Thoracic aorta (tissue), 2 donors: Measurements from ENCODE around the gene KCNT2. TPM values are rescaled to one million over a fixed set of nuclear protein-coding genes. Genes with fewer than 3 reads are reported as not detected.

Experiments
- ATAC-seq: fragments of 150-250 bp; one replicate; pipeline ENCODE4 v1.8.0; 2017; ENCODE audit warnings: low read depth; ENCODE audit not compliant: insufficient number of reproducible peaks, low FRiP score
- DNase-seq: peaks from one replicate; pipeline ENCODE4 v3.0.0-alpha.2; 2020; ENCODE audit warnings: low spot score
- H3K27ac ChIP-seq, 2 donors: fragments of 200-600 bp; sonication (generic); 1 replicate in 1 of 2; 2 replicates in 1 of 2; pipeline ENCODE4 v1.5.1; 2016; ENCODE audit warnings: mild to moderate bottlenecking in 2 of 2, moderate library complexity in 2 of 2
- H3K27me3 ChIP-seq: fragments of 200-600 bp; sonication (generic); replicated peaks from 2 replicates; pipeline ENCODE4 v1.6.0; 2016; ENCODE audit warnings: mild to moderate bottlenecking; ENCODE audit not compliant: insufficient read depth
- H3K36me3 ChIP-seq: fragments of 200-600 bp; sonication (generic); one replicate; pipeline ENCODE4 v1.5.1; 2016
- H3K4me1 ChIP-seq, 2 donors: fragments of 200-600 bp; sonication (generic); 1 replicate in 1 of 2; 2 replicates in 1 of 2; pipeline versions ENCODE4 v1.5.1 to v1.6.0; 2016; ENCODE audit warnings: low read depth in 2 of 2, mild to moderate bottlenecking in 1 of 2; ENCODE audit not compliant: control insufficient read depth in 1 of 2
- H3K4me3 ChIP-seq: fragments of 200-600 bp; sonication (generic); 2 replicates; pipeline ENCODE4 v1.5.1; 2016; ENCODE audit warnings: mild to moderate bottlenecking
- H3K9me3 ChIP-seq: fragments of 200-600 bp; sonication (generic); 2 replicates; pipeline ENCODE4 v1.5.1; 2016
- total RNA-seq, 2 donors: library from RNA; depleted of rRNA; stranded (reverse); fragments of >200 nt; gene quantifications; one replicate each; pipeline versions ENCODE4 v1.1.0 to v1.2.3, GENCODE V29; 2016
- TF ChIP-seq, protein P1 (sequence below): fragments of 200-600 bp; sonication (generic); IDR thresholded peaks from one replicate; pipeline ENCODE4 v1.5.1; 2019; ENCODE audit warnings: antibody characterized with exemption

KCNT2 gene
- total RNA-seq, 2 donors from 2014 or later, result 15.6 to 23.6 TPM

DNA sequence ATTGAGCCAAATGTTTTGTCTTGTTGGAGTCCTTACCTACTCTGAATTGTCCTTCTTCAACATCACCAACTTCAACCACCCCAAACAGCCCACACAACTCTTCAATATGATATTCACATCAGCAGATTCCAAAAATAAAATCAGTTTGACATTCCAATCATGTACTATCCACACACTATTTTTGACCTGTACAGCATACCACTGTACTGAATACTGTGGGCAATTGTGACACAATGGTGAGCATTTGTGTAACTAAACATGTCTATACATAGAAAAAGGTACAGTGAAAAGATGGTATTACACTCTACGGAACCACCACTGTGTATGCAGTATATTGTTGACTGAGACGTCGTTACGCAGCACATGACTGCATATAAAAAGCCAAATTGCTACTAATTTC is 223.1 kb downstream of the KCNT2 start:
- H3K4me3 ChIP-seq, result no peak overlapping the region
- ATAC-seq, result no peak
- no peaks in the 10 kb centered on the region for H3K27me3 ChIP-seq
- H3K9me3 ChIP-seq, result no peaks in the 10 kb centered on the region
- H3K4me1 ChIP-seq, result no peaks in the 10 kb centered on the region
- no peak for DNase-seq
- H3K36me3 ChIP-seq, result no peaks in the 10 kb centered on the region
- H3K27ac ChIP-seq, result no peak overlapping the region
- TF ChIP-seq, protein P1, sequence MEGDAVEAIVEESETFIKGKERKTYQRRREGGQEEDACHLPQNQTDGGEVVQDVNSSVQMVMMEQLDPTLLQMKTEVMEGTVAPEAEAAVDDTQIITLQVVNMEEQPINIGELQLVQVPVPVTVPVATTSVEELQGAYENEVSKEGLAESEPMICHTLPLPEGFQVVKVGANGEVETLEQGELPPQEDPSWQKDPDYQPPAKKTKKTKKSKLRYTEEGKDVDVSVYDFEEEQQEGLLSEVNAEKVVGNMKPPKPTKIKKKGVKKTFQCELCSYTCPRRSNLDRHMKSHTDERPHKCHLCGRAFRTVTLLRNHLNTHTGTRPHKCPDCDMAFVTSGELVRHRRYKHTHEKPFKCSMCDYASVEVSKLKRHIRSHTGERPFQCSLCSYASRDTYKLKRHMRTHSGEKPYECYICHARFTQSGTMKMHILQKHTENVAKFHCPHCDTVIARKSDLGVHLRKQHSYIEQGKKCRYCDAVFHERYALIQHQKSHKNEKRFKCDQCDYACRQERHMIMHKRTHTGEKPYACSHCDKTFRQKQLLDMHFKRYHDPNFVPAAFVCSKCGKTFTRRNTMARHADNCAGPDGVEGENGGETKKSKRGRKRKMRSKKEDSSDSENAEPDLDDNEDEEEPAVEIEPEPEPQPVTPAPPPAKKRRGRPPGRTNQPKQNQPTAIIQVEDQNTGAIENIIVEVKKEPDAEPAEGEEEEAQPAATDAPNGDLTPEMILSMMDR, result no peak

DNA sequence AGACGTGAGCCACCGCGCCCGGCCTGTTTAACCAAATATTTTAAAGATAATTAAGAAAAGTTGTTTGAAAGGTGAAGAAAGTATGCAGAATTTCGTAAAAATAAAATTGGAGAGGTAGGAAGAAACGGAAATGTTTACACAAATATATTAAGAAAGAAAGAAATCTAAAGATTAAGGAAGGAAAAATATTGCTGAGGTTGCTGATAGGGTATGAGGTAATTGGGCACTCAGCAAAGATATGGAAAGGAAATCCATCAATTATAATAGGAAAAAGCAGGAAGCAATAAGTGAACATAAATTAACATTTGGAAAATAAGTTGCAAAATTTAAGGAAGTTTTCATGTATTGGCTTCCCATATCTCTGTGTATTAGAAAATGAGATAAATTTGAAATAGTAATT is 225.9 kb downstream of the KCNT2 start:
- Histone ChIP-seq H3K27ac (no peak overlapping the region), H3K9me3 (no peaks in the 10 kb centered on the region), H3K4me1 (no peaks in the 10 kb centered on the region), H3K36me3 (no peaks in the 10 kb centered on the region), H3K4me3 (no peak overlapping the region), H3K27me3 (no peaks in the 10 kb centered on the region)
- TF ChIP-seq, protein P1, result no peak
- DNase-seq, result no peak
- no peak for ATAC-seq

DNA sequence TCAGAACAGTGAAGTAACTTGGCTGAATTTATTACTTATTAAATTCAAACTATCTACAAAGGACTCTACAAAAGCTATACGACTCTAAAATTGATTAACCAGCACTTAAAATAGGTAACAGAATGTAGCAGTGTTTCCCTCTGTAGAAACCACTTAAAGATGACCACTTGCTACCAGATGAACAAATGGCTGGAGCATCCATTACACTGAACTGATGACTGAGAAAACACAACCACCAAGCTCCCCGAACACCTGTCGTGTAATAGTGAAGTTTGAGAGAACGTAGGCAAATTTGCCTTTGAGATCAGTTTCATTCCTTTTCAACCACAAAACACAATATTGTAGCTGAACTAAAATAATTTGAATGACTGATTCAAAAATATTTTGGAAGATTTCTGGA is 226.7 kb downstream of the KCNT2 start:
- Histone ChIP-seq H3K27ac (no peak overlapping the region), H3K9me3 (no peaks in the 10 kb centered on the region), H3K4me1 (no peaks in the 10 kb centered on the region), H3K36me3 (no peaks in the 10 kb centered on the region), H3K4me3 (no peak overlapping the region), H3K27me3 (no peaks in the 10 kb centered on the region)
- TF ChIP-seq, protein P1, result no peak
- DNase-seq (no peak), ATAC-seq (no peak)

DNA sequence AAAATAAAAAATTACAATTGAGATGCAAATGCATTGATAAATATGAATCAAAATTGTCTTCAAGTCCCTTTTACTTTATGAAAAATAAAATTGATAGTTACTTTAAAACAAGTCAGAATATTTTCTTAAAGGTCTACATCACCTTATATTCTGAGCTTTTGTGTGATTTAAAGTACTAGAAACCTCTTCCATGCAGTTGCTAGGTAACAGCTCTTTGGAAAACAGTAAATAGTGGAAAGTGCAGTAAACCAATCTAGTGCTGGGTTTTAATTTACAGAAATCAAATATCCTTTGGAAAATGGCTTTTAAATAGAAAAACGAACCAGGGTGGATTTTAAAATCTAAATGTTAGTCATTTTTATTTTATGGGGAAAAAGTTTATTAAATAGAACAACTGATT is 227.9 kb downstream of the KCNT2 start:
- TF ChIP-seq, protein P1, result no peak
- DNase-seq (no peak), ATAC-seq (no peak)
- no peaks in the 10 kb centered on the region for H3K4me1 ChIP-seq
- H3K9me3 ChIP-seq, result no peaks in the 10 kb centered on the region
- H3K36me3 ChIP-seq, result no peaks in the 10 kb centered on the region
- H3K27ac ChIP-seq, result no peak overlapping the region
- H3K4me3 ChIP-seq, result no peak overlapping the region
- no peaks in the 10 kb centered on the region for H3K27me3 ChIP-seq

DNA sequence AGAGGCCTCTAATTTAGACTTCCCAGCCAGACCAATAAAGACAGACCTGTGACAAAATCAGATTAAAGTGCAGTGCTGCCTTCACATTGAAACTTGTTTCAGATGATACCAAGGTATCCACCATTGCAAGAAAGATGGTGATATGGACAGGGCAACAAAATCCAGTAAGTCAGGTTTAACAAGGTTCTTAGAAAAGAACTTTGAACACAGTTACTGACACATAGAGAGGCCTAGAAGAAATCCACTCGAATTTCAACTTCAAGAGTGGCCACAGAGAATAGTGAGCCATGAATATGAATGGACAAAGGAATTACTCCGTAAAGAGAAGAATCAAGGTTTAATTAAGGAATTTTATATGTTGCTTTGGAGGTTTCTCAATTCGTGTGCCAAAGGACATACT is 230.4 kb downstream of the KCNT2 start:
- no peaks in the 10 kb centered on the region for H3K9me3 ChIP-seq
- no peak overlapping the region for H3K27ac ChIP-seq
- DNase-seq, result no peak
- ATAC-seq, result no peak
- no peaks in the 10 kb centered on the region for H3K36me3 ChIP-seq
- TF ChIP-seq, protein P1, result no peak
- no peak overlapping the region for H3K4me3 ChIP-seq
- H3K27me3 ChIP-seq, result no peaks in the 10 kb centered on the region
- H3K4me1 ChIP-seq, result no peaks in the 10 kb centered on the region
